SK-N-SH treated with all-trans-retinoic acid at 6 μM for 48 hours (cell line): ENCODE measurements around the gene TRIM10.

Experiments used
- ATAC-seq: fragments of 200-7000 bp; cut with Tn5 transposase; 3 replicates; pipeline ENCODE4 v1.9.1; 2020; ENCODE audit warnings: mild to moderate bottlenecking, moderate library complexity
- ARNTL ChIP-seq: fragments of 450-650 bp; formaldehyde crosslinking; IDR thresholded peaks from 2 replicates; pipeline ENCODE4 v1.5.0; 2020; ENCODE audit warnings: low read depth, mild to moderate bottlenecking, moderate library complexity, borderline replicate concordance
- BACH2 ChIP-seq: fragments of 250-450 bp; sonication (Bioruptor Pico); IDR thresholded peaks from 2 replicates; pipeline ENCODE4 v1.9.0; 2021; ENCODE audit warnings: mild to moderate bottlenecking, borderline replicate concordance
- CSDC2 ChIP-seq: fragments of 250-450 bp; sonication (Bioruptor Pico); IDR thresholded peaks from 2 replicates; pipeline ENCODE4 v1.5.0; 2020; ENCODE audit warnings: mild to moderate bottlenecking, moderate library complexity
- CSRNP3 ChIP-seq: fragments of 250-450 bp; sonication (Bioruptor Pico); IDR thresholded peaks from 2 replicates; pipeline ENCODE4 v1.5.1; 2021; ENCODE audit warnings: mild to moderate bottlenecking, moderate library complexity
- ESRRG ChIP-seq: fragments of 250-450 bp; sonication (Bioruptor Pico); IDR thresholded peaks from 2 replicates; pipeline ENCODE4 v1.6.1; 2021; ENCODE audit warnings: mild to moderate bottlenecking
- GLIS3 ChIP-seq: fragments of 250-450 bp; sonication (Bioruptor Pico); IDR thresholded peaks from 2 replicates; pipeline ENCODE4 v1.5.0; 2020; ENCODE audit warnings: mild to moderate bottlenecking, moderate library complexity
- ISL1 ChIP-seq: fragments of 250-450 bp; sonication (Bioruptor Pico); IDR thresholded peaks from 2 replicates; pipeline ENCODE4 v2.1.2; 2022; ENCODE audit warnings: mild to moderate bottlenecking, moderate library complexity
- OSR1 ChIP-seq: fragments of 250-450 bp; sonication (Bioruptor Pico); IDR thresholded peaks from 2 replicates; pipeline ENCODE4 v1.8.0; 2022; ENCODE audit warnings: moderate library complexity, mild to moderate bottlenecking, inconsistent platforms
- PPARA ChIP-seq: fragments of 250-450 bp; sonication (Bioruptor Pico); IDR thresholded peaks from 2 replicates; pipeline ENCODE4 v1.5.0; 2020; ENCODE audit warnings: mild to moderate bottlenecking, borderline replicate concordance
- RARB ChIP-seq: fragments of 250-450 bp; sonication (Bioruptor Pico); IDR thresholded peaks from 2 replicates; pipeline ENCODE4 v1.8.0; 2021; ENCODE audit warnings: mild to moderate bottlenecking, moderate library complexity
- SNAI2 ChIP-seq: fragments of 250-450 bp; sonication (Bioruptor Pico); IDR thresholded peaks from 2 replicates; pipeline ENCODE4 v1.5.0; 2020; ENCODE audit warnings: mild to moderate bottlenecking, moderate library complexity
- TCF4 ChIP-seq: fragments of 250-450 bp; sonication (Bioruptor Pico); IDR thresholded peaks from 2 replicates; pipeline ENCODE4 v1.8.0; 2021; ENCODE audit warnings: mild to moderate bottlenecking, moderate library complexity, borderline replicate concordance
- TOX ChIP-seq: fragments of 250-450 bp; sonication (Bioruptor Pico); IDR thresholded peaks from 2 replicates; pipeline ENCODE4 v1.8.0; 2021; ENCODE audit warnings: mild to moderate bottlenecking, moderate library complexity, borderline replicate concordance
- TSHZ2 ChIP-seq: fragments of 250-450 bp; sonication (Bioruptor Pico); IDR thresholded peaks from 2 replicates; pipeline ENCODE4 v1.5.0; 2020; ENCODE audit warnings: mild to moderate bottlenecking, moderate library complexity
- ZC3H10 ChIP-seq: fragments of 250-450 bp; sonication (Bioruptor Pico); IDR thresholded peaks from 2 replicates; pipeline ENCODE4 v1.5.1; 2021; ENCODE audit warnings: mild to moderate bottlenecking, moderate library complexity
- ZFP3 ChIP-seq: fragments of 250-450 bp; sonication (Bioruptor Pico); IDR thresholded peaks from 2 replicates; pipeline ENCODE4 v1.5.0; 2020; ENCODE audit warnings: mild to moderate bottlenecking, moderate library complexity
- ZFP30 ChIP-seq: fragments of 450-650 bp; formaldehyde crosslinking; IDR thresholded peaks from 2 replicates; pipeline ENCODE4 v1.5.0; 2022; ENCODE audit warnings: mild to moderate bottlenecking, moderate library complexity
- ZNF565 ChIP-seq: fragments of 450-650 bp; formaldehyde crosslinking; conservative IDR thresholded peaks from 2 replicates; pipeline ENCODE4 v1.5.0; 2020; ENCODE audit warnings: low read depth, mild to moderate bottlenecking, moderate library complexity
- ZNF8 ChIP-seq: fragments of 450-650 bp; formaldehyde crosslinking; IDR thresholded peaks from 2 replicates; pipeline ENCODE4 v1.5.0; 2020; ENCODE audit warnings: mild to moderate bottlenecking, moderate library complexity
- TF ChIP-seq, protein P1 (sequence below): fragments of 250-450 bp; sonication (Bioruptor Pico); IDR thresholded peaks from 2 replicates; pipeline ENCODE4 v1.8.0; 2021; ENCODE audit warnings: low read depth, mild to moderate bottlenecking, moderate library complexity, borderline replicate concordance
- TF ChIP-seq, protein P2 (sequence below): fragments of 250-450 bp; sonication (Bioruptor Pico); IDR thresholded peaks from 2 replicates; pipeline ENCODE4 v1.5.1; 2020; ENCODE audit warnings: low read depth, mild to moderate bottlenecking, moderate library complexity

Gene TRIM10

DNA sequence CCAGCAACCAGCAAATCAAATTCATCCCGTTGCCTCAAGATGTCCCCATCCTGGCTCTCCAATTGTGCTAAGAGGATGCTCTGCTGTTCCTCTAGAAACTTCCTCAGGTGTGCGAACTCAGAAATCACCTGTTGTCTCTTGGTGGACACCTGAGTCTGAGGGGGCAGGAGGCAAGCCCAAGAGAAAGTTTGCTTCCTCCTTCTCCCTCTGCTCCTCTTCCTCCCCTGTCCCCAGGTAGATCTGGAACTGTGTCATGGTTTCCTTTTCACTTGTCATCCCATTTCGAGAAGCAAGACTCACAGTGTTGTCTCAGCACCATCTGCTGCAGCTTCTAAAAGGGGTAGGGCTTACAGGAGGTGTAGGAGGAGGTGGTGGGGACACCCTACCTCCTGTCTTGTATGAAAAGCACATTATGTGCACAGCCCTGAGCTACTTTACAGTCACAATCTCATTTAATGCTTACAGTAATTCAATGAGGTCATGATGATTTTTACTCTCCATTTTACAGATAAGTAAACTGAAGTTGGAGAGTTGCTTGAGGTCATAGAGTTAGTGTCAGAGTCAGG, 2.5 kb downstream of the TRIM10 start:
- ATAC-seq: no peak
- TF ChIP-seq ISL1 (CRISPR knock-in tag) (no peak), OSR1 (no peak), TOX (CRISPR knock-in tag) (no peak), ZFP3 (CRISPR knock-in tag) (no peak), ESRRG (CRISPR knock-in tag) (no peak), ZNF565 (no peak), ZFP30 (CRISPR knock-in tag) (no peak)
- TF ChIP-seq, protein P1, sequence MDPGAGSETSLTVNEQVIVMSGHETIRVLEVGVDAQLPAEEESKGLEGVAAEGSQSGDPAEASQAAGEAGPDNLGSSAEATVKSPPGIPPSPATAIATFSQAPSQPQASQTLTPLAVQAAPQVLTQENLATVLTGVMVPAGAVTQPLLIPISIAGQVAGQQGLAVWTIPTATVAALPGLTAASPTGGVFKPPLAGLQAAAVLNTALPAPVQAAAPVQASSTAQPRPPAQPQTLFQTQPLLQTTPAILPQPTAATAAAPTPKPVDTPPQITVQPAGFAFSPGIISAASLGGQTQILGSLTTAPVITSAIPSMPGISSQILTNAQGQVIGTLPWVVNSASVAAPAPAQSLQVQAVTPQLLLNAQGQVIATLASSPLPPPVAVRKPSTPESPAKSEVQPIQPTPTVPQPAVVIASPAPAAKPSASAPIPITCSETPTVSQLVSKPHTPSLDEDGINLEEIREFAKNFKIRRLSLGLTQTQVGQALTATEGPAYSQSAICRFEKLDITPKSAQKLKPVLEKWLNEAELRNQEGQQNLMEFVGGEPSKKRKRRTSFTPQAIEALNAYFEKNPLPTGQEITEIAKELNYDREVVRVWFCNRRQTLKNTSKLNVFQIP: no peak

DNA sequence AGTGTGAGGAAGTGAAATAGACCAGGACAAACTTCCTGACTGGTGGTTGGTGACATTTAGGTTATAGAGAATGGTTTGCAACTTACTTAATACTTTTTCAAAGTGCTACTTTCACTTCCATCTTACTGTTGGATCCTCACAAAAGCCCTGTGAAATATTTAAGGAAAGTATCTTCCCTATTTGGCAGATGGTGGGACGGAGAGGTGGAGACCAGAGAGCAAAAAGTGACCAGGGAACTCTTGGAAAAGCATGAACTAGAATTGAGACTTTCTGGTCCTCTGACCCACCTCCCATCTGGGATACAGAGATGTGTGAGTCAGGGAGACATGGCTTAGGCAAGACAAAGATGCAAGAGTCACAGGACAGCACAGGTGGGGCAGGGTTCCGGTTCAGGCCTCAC, 3.0 kb downstream of the TRIM10 start:
- ATAC-seq: no peak
- TF ChIP-seq SNAI2 (CRISPR knock-in tag) (no peak), BACH2 (CRISPR knock-in tag) (no peak), TOX (CRISPR knock-in tag) (no peak), CSDC2 (no peak), RARB (CRISPR knock-in tag) (no peak), ISL1 (CRISPR knock-in tag) (no peak), TCF4 (no peak), ZC3H10 (CRISPR knock-in tag) (no peak), ZNF8 (no peak), TSHZ2 (CRISPR knock-in tag) (no peak), ARNTL (CRISPR knock-in tag) (no peak), PPARA (no peak), ZFP30 (CRISPR knock-in tag) (no peak), CSRNP3 (CRISPR knock-in tag) (no peak)
- TF ChIP-seq, protein P1: no peak

GRCh38 chr6:30157581-30157980, 3.4 kb downstream of the TRIM10 start:
- no peak for ATAC-seq
- TF ChIP-seq GLIS3 (CRISPR knock-in tag) (no peak), RARB (CRISPR knock-in tag) (no peak), ISL1 (CRISPR knock-in tag) (no peak), CSDC2 (no peak), TSHZ2 (CRISPR knock-in tag) (no peak), ARNTL (CRISPR knock-in tag) (no peak), OSR1 (no peak), ZFP3 (CRISPR knock-in tag) (no peak)
- TF ChIP-seq, protein P1: no peak
- TF ChIP-seq, protein P2, sequence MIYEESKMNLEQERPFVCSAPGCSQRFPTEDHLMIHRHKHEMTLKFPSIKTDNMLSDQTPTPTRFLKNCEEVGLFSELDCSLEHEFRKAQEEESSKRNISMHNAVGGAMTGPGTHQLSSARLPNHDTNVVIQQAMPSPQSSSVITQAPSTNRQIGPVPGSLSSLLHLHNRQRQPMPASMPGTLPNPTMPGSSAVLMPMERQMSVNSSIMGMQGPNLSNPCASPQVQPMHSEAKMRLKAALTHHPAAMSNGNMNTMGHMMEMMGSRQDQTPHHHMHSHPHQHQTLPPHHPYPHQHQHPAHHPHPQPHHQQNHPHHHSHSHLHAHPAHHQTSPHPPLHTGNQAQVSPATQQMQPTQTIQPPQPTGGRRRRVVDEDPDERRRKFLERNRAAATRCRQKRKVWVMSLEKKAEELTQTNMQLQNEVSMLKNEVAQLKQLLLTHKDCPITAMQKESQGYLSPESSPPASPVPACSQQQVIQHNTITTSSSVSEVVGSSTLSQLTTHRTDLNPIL (CRISPR knock-in tag): no peak
